T47D (cell line): ENCODE measurements around the gene CCDC188.

Experiments used
- DNase-seq, 2 experiments: peaks; one replicate each; pipeline versions ENCODE4 v3.0.0 to v3.0.0-alpha.2; 2011 to 2012; ENCODE audit warnings: low read depth in 1 of 2, low spot score in 1 of 2
- JUND ChIP-seq: IDR thresholded peaks from 2 replicates; pipeline ENCODE4 v1.6.1; 2012; ENCODE audit warnings: low read depth
- in situ Hi-C: cut with HindIII; loops from 2 replicates; pipeline ENCODE4 v1.10.0; 2016; ENCODE audit warnings: low sequenced_read_pairs, low pct_unique_long_range_greater_than_20kb

The CCDC188 gene

DNA sequence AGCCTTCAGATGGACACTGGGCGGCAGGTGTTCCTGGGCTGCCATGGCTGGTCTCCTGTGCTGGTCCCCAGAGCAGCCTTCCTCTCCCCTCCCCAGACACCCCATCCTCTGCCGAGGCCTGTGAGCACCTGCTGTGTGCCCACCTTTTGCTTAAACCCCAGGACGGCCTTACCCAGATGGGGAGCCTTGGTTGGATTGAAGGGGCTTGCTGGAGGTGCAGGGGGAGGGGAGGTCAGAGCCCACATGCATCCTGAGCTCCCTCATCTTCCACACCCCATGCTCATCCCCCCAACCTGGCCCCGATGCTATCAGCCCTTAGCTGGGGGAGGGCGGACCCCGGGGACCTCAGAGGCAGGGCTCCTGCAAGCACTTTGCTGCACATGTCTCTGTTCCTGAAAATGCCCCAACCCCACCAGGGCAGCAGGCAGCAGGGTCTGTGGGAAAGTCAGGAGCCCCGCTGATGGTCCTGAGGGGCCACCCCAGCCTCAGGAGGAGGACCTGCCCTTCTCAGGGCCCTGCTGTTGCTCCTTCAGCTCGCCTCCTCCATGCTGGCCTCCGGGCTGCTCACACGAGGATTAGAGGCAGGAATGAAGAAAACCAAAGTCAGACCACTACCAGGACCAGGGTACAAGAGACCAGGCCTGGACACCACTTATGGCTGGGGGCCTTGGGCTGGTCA, 41.6 kb upstream of the CCDC188 start:
- TF ChIP-seq JUND: no peak
- DNase-seq: no peak
- in situ Hi-C loops: no loop called here

GRCh38 chr22:20191803-20192202, 40.9 kb upstream of the CCDC188 start:
- no peak for TF ChIP-seq JUND
- in situ Hi-C loops: no loop called here
- DNase-seq: no peak

DNA sequence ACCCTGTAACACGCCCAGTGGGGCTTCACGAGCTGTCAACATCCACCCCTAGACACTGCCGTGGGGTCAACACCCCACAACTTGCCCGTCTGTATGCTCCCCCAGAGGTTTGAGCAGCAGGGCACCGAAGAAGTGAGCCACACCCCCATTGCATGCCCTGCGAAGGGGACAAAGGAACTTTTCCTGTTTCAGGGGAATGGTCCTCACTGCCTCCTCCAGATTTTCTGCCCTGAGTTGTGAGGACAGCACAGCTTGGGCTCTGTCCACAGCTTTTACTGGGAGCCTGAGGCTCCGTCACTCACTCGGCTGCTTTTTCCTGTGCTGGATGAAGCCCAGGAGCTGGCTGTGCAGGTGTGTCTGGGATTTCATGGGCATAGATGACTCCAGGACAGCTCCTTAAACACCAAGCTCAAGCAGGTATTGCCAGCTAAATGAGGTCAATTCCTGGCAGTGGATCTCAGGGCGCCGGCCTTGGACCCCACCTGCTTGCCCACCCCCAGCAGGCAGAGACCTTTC, 40.2 kb upstream of the CCDC188 start:
- TF ChIP-seq JUND: no peak

DNA sequence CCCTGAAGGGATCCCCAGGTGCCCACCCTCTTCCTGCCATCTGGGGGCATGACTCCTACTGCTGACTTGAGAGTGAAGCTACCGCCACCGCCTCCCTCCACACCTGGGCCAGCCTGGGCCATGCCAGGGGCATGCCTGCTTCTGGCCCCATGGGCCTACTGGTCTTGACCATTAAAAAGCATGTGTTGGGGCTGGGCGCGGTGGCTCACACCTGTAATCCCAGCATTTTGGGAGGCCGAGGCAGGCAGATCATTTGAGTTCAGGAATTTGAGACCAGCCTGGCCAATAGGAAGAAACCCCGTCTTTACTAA, 37.7 kb upstream of the CCDC188 start:
- in situ Hi-C loops: no loop called here

More for the DNA sequence above, 40.2 kb upstream of the CCDC188 start:
- DNase-seq: peak; percentile 39 to 51
- in situ Hi-C loops: no loop called here

GRCh38 chr22:20187777-20188566, 37.1 kb upstream of the CCDC188 start:
- in situ Hi-C loops: no loop called here
- no peak for DNase-seq
- TF ChIP-seq JUND: no peak

More for the DNA sequence above, 37.7 kb upstream of the CCDC188 start:
- DNase-seq: no peak
- TF ChIP-seq JUND: no peak

DNA sequence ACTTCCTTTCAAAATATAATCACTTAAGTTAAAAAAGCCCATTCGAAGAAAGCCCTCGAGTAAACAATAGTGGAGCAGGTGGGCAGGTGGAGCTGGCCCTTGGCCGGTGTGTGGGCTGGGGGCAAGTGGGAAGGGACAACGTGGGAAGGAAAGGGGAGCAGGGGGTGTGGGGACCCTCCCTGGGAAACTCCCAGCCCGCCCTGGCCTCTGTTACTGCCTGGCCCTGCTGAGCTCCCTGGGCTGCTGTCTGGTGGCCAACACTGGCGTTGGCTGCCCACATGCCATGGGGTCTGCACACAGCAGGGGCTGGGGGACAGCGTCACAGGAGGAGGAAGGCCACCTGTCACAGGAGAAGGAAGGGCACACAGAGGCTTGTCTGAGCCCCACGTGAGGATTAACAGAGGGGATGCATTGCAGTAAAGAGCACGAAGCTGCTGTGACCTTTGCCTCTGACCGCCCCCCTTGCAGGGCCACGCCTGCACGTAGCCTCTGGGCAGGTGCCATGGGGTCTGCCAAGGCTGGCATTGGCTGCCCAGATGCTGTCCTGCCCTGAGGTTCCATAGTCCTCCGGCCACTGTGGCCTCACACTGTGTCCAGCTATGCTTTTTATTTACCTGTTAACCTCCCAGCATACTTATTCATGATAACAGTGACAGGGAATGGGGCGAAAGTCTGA, 36.2 kb upstream of the CCDC188 start:
- no peak for DNase-seq
- TF ChIP-seq JUND: no peak
- in situ Hi-C loops: no loop called here

DNA sequence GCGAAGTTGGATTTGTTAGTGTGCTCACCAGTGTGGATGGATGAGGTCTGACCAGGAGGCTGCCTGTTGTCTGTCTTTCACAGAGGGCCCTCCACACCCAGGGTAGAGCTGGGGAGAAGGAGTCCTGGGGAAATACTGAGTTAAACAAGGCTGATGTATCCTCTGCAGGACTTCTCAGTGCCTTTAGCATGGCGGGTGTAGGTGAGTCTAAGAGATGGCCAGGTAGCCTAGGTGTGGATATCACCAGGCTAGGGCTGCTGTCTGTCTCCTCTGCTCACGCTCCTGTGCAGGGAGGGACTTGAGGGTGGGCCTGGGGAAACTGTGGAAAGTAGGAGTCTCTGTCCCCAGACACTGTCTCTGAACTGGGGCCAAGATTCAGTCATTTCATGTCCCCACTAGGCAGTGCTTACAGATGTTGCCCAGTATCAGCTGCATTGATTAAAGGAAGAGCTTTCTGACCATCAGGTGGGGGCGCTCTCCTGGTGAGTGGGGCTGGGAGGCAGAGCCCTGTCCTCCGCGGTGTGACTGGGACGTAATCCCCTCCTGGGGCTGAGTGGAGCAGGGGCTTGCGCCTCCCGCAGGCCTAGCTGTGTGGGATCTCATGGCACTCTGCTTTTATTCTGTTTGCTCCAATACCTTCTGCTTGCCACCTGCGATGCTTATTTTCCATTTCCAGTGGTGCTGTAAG, 35.5 kb upstream of the CCDC188 start:
- TF ChIP-seq JUND: no peak
- DNase-seq: no peak
- in situ Hi-C loops: no loop called here

DNA sequence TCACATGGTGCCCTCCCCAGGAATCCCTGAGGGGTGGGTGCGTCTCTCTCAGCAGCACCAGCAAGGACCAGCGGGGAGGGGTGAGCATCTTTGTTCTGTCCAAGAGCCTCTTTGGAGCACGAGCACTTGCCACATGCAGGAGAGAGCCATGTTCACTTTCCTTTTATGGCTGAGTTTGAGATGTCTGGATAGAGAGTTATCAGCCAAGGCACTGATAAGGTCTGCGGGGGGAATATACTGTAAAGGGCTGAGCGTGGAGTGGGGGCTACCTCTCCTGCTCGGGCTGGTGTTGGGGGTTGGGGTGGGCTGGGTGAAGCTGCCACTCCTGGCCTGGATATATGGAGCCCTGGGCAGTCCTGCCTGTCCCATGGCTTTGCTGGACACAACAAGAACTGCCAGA, 34.9 kb upstream of the CCDC188 start:
- TF ChIP-seq JUND: no peak
- DNase-seq: no peak
- in situ Hi-C loops: no loop called here

- in situ Hi-C loops: no loop called here
- TF ChIP-seq JUND: no peak
- no peak for DNase-seq
These were observed 33.8 kb upstream of the CCDC188 start for GRCh38 chr22:20184501-20185165.

DNA sequence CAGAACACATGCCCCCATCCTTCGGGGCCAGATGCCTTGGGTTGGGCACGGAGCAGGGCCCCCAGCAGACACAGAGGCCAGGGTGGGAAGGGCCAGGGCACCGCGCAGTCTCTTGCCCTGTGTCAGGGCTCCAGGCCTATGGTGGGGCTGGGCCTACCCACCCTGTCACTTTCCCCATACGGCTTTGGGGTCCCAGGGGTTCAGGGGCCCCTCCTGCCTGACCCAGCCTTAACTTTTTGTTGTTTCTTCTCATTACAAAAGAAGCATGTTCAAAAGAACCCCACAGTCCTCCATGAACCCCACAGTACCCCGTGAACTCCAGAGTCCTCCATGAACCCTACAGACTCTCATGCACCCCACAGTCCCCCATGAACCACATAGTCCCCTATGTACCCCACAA, 33.0 kb upstream of the CCDC188 start:
- DNase-seq: no peak
- in situ Hi-C loops: no loop called here
- TF ChIP-seq JUND: no peak

DNA sequence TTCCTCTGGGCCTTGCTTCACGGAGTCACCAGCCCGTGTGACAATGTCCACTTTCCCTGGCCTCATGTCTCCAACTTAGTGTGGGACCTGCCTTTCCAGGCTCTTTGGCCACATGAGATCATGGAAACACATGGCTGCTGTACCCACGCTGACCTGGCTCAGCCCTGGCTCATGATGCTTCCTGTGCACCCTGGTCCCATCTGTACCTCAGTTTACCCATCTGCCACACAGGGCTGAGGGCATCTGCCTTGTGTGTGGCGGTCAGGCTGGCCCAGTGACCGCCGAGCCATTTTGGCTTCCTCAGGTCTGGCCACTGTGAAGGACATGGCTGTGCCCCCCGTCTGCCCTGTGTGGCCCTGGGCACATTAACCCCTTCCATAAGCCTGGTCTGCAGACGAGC, 32.2 kb upstream of the CCDC188 start:
- in situ Hi-C loops: no loop called here
- no peak for TF ChIP-seq JUND
- DNase-seq: no peak

GRCh38 chr22:20182365-20182764, 31.5 kb upstream of the CCDC188 start:
- in situ Hi-C loops: no loop called here
- TF ChIP-seq JUND: no peak
- DNase-seq: no peak
